Measurements from ENCODE around the gene CBY2.

DNA sequence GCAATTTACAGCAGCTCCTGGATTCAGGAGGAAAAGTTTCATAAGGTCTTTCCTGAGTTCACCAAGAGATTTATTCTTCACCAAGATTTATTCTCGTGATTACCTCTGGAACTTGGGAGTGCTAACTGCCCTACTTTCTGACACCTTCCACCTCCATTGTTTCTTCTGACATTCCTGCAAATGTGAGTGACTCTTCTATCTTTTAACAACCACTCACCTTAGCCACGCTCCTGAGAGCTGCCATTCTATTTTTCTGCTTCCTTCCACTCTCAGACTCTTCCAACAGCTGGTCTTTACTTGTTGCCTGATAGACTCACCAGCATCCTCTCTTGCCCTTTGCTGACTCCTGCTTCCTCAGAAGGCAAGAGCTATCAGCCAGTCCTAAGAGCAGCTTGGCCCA lies 11.5 kb upstream of the CBY2 start:
- no peak for TF ChIP-seq EZH2phosphoT487 (IDR thresholded peaks at IDR 0.05; ENCODE audit: unreplicated experiment)
- TF ChIP-seq, protein P1, sequence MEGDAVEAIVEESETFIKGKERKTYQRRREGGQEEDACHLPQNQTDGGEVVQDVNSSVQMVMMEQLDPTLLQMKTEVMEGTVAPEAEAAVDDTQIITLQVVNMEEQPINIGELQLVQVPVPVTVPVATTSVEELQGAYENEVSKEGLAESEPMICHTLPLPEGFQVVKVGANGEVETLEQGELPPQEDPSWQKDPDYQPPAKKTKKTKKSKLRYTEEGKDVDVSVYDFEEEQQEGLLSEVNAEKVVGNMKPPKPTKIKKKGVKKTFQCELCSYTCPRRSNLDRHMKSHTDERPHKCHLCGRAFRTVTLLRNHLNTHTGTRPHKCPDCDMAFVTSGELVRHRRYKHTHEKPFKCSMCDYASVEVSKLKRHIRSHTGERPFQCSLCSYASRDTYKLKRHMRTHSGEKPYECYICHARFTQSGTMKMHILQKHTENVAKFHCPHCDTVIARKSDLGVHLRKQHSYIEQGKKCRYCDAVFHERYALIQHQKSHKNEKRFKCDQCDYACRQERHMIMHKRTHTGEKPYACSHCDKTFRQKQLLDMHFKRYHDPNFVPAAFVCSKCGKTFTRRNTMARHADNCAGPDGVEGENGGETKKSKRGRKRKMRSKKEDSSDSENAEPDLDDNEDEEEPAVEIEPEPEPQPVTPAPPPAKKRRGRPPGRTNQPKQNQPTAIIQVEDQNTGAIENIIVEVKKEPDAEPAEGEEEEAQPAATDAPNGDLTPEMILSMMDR (conservative IDR thresholded peaks at IDR 0.05; ENCODE audit: low read depth in 2 of 2): no peak
- no peak for TF ChIP-seq EZH2 (IDR thresholded peaks at IDR 0.05; ENCODE audit: low read depth, unreplicated experiment)
- no peak for TF ChIP-seq CREB1 (CRISPR knock-in tag; IDR thresholded peaks at IDR 0.05; ENCODE audit: low read depth)
- no peak for TF ChIP-seq POLR2AphosphoS5 (IDR thresholded peaks at IDR 0.05; ENCODE audit: low read depth)
- no peak for TF ChIP-seq NANOG (IDR thresholded peaks at IDR 0.05; ENCODE audit: borderline replicate concordance)
